Inferior parietal cortex (tissue), 1 donor: ENCODE results near the gene KRTAP5-1.
"Not testable (repeated sequence)": the region's sequence is repeated elsewhere in the genome, so short reads cannot be mapped to it uniquely, and the experiment has no call there.

Experiments
- DNase-seq: peaks from one replicate; pipeline ENCODE4 v3.0.0-alpha.2; 2016; ENCODE audit errors: extremely low spot score

The KRTAP5-1 gene, protein sequence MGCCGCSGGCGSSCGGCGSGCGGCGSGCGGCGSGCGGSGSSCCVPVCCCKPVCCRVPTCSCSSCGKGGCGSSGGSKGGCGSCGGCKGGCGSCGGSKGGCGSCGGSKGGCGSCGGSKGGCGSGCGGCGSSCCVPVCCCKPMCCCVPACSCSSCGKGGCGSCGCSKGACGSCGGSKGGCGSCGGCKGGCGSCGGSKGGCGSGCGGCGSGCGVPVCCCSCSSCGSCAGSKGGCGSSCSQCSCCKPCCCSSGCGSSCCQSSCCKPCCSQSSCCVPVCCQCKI

DNA sequence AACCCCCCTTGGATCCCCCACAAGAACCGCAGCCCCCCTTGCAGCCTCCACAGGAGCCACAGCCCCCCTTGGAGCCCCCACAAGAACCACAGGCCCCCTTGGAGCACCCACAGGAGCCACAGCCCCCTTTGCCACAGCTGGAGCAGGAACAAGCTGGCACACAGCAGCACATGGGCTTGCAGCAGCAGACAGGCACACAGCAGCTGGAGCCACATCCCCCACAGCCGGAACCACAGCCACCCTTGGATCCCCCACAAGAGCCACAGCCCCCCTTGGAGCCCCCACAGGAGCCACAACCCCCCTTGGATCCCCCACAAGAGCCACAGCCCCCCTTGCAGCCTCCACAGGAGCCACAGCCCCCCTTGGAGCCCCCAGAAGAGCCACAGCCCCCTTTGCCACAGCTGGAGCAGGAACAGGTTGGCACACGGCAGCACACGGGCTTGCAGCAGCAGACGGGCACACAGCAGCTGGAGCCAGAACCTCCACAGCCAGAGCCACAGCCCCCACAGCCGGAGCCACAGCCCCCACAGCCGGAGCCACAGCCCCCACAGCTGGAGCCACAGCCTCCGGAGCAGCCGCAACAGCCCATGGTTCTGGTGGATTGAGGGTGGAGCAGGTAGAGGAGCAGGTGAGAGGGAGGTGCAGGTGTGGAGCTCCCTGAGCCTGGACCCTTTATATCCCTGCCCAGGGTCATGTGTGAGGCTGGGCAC, at the start of gene KRTAP5-1:
TSS of gene KRTAP5-1 (minus strand) at position 623 of the 710 bp plus-strand sequence. CDS start at position 589, 34 bp downstream.
- not testable (repeated sequence) for DNase-seq

DNA sequence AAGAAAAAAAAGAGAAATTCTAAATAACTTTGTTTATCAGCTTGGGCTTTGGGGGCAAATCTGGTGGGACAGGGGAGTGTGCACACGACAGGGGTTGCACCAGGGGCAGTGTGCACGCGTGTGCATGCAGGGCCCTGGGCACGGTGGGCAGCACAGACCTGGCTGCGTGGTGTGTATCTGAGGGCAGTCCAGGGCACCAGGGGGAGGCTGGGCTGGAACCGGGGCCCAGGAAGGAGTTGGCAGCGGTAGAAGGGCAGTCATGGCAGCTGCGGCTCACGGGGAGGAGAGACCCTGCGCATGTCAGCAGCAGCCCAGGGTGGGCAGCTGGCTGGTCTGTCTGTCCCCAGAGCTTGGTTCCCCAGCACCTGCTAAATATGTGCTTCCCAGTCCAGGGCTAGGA, 48.8 kb upstream of the KRTAP5-1 start:
- no peak for DNase-seq

DNA sequence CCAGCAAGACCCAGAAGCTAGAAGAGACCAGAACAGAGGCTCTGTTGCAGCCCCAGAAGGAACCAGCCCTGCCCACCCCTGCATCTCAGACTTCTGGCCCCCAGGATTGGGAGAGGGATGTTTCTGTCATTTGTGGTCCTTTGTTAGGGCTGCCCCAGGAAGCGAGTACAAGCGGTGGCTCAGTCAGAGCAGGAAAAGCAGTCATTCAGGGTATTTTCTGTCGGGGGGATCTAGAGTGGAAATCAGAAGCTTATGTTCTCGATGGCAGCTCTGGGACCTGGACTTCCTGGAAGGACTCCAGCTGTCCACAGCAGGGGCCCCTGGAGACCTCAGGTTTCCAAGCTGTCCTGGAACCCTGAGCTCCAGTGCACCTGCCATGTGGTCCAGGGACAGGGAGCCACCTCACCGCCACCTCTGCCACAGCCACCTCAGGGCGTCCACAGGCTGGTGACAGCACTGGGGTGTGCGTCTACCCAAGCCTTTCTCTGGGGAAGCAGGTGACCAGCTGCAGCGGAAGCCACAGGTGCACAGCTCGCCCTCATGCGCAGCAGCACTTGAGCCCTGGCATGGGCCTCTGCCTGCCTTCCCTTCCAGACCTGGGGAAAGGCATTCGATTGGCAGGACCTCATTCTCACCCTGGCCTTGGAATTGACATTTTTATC, 47.1 kb upstream of the KRTAP5-1 start:
- DNase-seq = no peak

DNA sequence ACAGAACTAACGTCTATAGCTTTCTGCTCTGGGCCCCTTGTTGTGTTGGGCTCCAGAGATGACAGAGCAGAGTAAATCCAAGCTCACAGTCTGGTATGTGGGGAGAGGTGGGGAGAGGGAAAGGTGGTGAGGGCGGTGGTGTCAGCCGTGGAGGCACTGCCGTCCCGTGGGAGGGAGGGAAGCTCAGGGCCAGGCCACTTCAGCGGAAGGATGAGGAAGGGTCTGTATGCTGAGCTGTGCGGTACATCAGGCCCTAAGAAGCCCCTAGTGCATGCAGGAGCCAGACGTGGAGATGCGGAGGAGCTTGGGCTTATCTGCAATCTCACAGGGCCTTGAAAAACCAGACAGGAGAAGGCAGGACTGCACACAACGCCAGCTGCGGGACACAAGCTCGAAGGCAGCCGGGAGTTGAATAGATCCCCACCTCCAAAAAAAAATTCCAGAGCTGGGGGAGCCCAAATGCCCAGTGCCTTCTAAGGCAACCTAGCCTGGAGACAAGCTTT, 46.0 kb upstream of the KRTAP5-1 start:
- DNase-seq = no peak

DNA sequence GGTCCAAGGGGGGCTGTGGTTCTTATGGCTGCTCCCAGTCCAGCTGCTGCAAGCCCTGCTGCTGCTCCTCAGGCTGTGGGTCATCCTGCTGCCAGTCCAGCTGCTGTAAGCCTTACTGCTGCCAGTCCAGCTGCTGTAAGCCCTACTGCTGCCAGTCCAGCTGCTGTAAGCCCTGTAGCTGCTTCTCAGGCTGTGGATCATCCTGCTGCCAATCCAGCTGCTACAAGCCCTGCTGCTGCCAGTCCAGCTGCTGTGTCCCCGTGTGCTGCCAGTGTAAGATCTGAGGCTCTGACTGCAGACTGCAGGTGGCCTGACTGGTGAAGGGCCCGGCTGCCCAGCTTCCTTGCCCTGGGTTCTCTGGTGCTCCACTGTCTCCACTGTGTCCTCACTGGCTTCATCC, 45.2 kb upstream of the KRTAP5-1 start:
- DNase-seq = no peak

DNA sequence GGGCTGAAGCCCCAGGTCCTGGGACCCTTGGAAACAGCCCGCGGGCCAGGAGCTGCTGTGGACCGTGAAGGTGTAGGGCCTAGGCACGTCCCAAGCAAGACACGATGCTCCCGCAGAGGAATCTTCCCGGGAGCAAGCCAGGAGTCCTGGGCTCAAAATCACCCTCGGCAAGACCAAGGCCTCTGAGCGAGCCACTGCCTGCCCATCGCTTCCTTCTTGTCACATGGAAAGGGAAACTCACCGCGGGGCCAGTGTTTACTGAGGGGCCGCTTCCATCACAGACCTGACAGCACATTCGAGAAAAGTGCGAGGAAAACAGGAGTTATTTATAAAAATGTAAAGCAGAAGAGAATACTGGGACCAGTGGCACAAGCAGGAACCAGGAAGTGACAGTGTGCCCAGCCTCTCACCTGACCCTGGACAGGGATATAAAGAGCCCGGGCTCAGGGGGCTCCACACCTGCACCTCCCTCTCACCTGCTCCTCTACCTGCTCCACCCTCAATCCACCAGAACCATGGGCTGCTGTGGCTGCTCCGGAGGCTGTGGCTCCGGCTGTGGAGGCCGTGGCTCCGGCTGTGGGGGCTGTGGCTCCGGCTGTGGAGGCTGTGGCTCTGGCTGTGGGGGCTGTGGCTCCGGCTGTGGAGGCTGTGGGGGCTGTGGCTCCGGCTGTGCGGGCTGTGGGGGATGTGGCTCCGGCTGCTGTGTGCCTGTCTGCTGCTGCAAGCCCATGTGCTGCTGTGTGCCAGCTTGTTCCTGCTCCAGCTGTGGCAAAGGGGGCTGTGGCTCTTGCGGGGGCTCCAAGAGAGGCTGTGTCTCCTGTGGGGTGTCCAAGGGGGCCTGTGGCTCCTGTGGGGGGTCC, 44.5 kb upstream of the KRTAP5-1 start, which contains the start of gene KRTAP5-5:
TSS of gene KRTAP5-5 (plus strand) at position 450 of the 860 bp plus-strand sequence. CDS start at position 516, 66 bp downstream.
- DNase-seq = no peak

DNA sequence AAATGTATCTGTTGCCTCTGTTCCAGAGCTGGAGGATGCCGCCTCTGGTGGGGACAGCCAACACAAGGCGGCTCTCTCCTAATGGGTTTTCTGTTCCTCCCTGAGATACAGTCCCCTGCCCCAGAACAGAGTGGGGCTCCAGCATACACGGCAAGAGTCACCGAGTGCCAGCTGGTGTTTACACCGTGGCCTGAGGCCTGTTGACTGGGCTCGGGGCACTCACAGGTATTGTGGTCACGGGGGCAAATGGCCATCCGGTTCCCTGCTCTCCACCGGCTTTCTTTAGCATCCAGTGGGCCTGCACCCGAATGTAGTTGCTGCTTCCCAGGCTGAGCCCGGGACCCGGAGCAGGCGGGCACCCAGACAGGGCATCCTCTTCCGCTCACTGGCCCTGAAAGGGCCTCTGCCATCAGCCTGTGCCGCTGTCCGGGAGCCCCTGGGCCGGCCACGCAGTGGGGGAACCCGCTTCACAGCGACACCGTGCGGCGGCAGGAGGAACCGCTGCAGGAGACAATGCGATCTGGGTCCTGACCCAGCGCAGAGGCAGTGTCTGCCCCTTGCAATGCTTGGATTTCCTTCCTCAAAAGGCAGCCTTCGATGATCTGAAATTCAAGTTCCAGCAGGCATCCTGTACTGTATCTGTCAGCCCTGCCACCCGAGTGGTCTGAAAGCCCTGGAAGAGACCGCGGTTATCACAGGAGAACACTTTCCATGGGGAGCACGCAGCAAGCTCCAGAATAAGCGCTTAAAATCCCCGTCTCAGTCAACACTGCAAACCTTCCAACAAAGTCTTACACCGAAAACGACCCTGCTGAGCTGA, 43.6 kb upstream of the KRTAP5-1 start:
- peak; percentile 53 for DNase-seq

DNA sequence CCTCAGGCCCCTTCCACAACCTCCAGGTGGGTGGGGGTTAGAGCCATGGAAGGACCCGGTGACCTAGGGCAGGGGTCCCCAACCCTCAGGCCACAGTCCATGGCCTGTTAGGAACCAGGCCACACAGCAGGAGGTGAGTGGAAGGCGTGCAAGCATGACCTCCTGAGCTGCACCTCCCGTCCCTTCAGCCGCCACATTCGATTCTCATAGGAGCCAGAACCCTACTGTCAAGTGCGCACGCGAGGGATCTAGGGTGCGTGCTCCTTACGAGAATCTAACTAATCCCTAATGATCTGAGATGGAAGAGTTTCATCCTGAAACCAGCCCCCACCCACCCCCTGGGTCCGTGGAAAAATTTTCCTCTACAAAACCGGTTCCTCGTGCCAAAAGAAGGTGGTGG, 40.5 kb upstream of the KRTAP5-1 start:
- DNase-seq = no peak

DNA sequence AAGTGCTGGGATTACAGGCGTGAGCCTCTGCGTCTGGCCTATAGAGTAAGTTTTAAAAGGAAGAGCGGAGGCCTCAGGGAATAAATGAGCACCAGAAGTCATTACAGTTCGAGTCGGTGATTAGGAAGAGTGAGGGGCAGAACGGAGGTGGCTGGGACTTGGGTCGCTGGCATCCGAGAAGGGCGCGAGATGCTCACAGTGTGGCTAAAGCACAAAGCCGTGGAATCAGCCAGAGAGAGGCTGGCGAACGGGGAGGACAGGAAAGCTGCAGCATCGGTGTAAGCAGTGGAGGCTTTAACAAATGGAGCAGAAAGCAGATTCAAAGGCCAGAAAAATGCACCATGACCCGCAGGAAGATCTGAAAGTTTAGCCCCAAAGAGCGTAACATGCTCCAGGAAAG, 39.5 kb upstream of the KRTAP5-1 start:
- no peak for DNase-seq

DNA sequence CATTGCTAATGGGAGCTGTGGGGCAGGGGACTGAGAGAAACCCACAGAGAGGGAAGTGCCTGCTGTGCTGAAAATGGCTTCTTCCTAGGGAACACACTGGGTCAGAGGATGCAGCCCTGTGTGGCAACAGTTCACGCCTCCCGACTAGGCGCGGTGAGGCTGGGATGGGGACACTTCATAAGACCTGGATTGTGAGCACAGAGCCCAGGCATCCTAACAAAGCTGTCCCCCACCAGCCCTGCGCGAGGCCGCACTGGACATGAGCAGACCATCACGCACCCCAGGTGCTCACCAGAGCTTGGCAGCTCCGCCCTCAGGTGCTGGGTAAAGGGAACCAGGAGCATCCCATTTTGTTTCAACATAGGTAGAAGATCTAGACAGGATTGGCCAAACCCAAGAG, 38.6 kb upstream of the KRTAP5-1 start:
- no peak for DNase-seq

DNA sequence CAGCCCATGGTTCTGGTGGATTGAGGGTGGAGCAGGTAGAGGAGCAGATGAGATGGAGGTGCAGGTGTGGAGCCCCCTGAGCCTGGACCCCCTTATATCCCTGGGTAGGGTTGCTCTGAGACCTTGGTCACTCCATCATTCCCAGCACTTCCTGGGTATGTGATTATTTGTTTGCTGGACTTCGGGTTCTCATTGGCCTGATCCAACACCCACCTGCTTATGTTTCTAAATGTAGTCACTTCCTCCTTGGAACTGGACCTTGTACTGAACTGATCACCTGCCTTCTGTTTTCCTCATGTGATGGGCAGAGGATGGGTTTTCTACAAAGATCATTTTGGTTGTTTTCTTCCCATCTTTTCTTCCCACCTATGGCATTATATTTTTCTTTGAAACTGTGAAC, 37.0 kb upstream of the KRTAP5-1 start, which contains the start of gene KRTAP5-4:
TSS of gene KRTAP5-4 (minus strand) at position 53 of the 400 bp plus-strand sequence. CDS start at position 8, 45 bp downstream.
- DNase-seq = no peak

DNA sequence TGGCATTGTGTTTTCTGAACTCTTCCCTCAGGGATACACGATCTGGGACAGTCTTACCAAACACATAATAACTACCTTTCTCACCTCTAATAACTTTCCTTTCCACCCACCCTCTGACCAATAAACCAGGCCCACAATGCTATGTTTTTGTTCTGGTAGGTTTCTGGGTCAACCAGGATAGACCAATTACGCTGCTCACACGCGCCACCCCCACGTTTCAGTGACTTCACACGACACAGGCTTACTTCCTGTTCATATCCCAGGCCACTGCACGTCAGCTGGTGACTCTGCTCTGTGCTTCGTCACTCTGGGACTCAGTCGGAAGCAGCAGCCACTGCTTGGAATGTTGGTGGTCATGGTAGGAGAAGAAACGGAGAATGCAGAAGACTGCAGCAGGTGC, 34.4 kb upstream of the KRTAP5-1 start:
- DNase-seq = no peak

DNA sequence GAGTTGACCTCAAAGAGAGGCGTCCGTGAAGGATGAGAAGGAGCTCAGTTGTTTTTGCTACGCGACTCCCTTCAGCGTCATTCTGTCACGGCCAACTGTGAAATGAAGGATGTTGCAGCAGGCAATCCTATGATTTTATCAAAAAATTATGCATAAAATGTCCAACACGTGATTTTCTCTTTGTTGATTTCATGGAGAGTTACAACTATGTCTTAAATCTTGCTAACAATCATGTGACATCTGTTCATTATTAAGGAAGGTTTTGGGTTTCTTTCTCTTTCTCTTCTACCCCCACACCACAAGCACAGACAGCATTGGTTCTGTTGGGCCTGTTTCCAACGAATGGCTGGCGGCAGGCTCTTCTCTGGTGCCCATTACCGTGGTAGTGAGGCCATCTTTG, 33.1 kb upstream of the KRTAP5-1 start:
- DNase-seq = no peak

DNA sequence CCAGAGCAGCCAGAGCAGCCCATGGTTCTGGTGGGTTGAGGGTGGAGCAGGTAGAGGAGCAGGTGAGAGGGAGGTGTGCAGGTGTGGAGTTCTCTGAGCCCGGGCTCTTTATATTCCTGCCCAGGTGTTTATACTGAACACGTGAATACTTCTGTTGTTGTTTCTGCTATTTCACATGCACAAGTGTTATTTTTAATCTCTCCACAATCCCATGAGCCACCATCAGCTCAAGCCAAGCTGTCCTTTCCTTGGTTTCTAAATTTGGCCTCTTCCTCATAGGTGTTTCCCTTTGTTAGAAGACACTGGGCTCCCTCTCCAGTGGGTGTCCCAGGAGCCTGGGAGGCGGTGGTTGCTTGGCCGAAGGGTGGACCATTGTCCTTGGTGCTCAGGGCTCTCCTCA, 23.3 kb upstream of the KRTAP5-1 start, which contains the start of gene KRTAP5-3:
TSS of gene KRTAP5-3 (minus strand) at position 101 of the 400 bp plus-strand sequence. CDS start at position 23, 78 bp downstream.
- DNase-seq = no peak

DNA sequence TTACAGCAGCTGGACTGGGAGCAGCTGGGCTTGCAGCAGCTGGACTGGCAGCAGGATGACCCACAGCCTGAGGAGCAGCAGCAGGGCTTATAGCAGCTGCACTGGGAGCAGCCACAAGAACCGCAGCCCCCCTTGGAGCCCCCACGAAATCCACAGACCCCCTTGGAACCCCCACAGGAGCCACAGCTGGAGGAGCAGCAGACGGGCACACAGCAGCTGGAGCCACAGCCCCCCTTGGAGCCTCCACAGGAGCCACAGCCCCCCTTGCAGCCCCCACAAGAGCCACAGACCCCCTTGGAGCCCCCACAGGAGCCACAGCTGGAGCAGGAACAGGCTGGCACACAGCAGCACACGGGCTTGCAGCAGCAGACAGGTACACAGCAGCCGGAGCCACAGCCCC, 22.8 kb upstream of the KRTAP5-1 start:
- not testable (repeated sequence) for DNase-seq

DNA sequence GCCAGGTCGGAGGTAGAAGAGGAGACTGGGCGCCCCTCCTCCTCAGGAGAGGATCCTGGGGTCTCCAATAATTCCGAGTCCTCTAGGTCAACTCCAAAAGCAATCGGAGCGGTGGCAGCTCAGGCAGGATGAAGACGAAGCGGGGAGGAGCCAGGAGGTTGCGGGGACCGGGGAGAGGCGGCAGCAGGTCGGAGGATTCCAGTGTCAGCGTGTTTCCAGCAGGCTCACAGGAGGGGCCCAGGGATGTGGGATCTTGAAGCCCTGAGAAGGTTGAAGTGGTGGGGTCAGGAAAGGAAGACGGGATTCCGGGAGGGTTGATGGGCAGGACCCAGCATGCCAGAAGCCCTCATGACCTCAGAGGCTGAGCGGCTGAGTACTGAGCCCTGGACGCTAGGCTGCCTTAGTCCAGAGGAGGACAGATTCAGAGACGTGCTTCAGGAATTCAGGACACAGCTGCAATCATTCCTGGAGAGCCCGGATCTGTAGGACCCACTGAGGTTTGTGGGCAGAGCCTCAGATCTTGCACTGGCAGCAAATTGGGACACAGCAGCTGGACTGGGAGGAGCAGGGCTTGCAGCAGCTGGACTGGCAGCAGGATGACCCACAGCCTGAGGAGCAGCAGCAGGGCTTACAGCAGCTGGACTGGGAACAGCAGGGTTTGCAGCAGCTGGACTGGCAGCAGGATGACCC, 22.2 kb upstream of the KRTAP5-1 start:
- not testable (repeated sequence) for DNase-seq

DNA sequence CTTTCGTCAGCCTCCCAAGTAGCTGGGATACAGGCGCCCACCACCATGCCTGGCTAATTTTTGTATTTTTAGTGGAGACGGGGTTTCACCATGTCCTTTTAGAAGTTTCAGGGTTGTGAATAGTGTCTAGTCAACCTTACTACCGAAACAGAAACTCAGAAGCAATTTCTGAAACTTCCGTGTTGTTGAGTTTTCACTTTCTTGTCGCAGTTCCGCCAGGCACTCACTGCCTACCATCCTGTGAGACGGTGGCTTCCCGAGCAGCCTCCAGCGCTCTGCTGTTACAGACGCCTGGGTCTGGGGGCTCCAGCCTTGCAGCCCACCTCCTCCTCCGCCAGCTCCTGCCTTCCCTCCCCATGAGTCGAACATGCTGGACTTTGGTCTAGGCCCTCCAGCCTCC, 20.8 kb upstream of the KRTAP5-1 start:
- not testable (repeated sequence) for DNase-seq

DNA sequence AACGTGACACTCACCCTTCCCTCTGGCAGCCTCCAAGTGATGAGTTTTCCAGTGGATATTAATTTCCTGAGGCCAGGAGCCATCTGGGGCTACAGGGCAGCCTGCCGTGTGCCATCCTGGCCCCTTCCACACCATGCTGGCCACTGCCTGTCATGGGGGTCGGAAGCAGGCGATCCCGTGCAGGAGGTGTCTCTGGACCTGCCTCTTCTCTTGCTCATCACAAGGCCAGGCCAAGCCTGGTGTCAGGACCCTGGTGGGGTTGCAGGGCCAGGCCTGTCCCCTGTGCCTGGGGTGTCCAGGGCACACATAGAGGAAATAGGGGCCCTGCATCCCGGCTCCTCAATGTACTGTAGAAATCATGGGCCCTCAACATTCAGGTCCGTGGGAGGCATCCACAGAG, 19.6 kb upstream of the KRTAP5-1 start:
- DNase-seq = no peak

DNA sequence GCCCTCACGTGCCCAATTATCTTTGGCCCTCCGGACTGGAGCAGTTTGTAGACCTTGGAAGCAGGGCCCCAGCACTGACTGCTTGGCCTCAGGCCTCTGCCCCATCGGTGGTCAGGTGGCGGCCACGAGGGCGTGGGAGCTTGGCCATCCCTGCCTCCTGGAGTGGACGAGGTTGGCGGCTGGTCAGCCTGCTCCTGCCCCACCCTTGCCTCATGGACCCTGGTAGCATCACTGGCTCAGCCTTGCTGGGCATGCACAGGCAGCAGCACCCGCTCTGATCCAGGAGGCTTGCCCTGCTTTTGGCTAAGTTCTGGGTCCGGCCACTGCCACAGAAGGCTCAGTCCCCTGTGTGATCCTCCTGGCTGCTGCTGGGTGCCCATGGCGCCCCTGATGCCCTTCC, 19.1 kb upstream of the KRTAP5-1 start:
- no peak for DNase-seq

DNA sequence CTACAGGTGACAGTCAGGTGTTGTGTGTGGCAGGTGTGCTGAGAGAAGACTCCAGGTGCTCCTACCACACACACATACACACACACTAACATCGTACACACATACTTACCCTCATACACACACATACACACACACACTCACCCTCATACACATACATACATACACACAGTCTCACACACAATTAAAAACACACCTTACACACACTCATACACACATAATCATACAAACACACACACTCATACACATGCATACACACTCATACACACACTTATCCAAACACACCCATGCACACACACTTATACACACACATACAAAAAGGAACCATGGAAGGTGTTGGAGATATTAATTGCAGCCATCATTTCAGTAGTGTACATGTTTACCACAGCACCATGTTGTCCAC, 18.5 kb upstream of the KRTAP5-1 start:
- no peak for DNase-seq
